Stimulated activated CD4-positive, alpha-beta T cell treated with anti-CD3 and anti-CD28 coated beads, Interleukin-2, amount 100 ng/mL, for 4 hours (primary cell): Measurements from ENCODE around the gene TRPC5OS.

Source experiments
- DNase-seq: peaks from one replicate; pipeline ENCODE4 v3.0.0-alpha.2; 2020; ENCODE audit warnings: low read depth

The TRPC5OS gene

GRCh38 chrX:111896148-111896547, 20.2 kb downstream of the TRPC5OS start:
- no peak for DNase-seq

- DNase-seq: no peak
These were observed 38.6 kb downstream of the TRPC5OS start for GRCh38 chrX:111914398-111915090.

GRCh38 chrX:111917591-111917990, 41.6 kb downstream of the TRPC5OS start:
- DNase-seq: no peak

DNA sequence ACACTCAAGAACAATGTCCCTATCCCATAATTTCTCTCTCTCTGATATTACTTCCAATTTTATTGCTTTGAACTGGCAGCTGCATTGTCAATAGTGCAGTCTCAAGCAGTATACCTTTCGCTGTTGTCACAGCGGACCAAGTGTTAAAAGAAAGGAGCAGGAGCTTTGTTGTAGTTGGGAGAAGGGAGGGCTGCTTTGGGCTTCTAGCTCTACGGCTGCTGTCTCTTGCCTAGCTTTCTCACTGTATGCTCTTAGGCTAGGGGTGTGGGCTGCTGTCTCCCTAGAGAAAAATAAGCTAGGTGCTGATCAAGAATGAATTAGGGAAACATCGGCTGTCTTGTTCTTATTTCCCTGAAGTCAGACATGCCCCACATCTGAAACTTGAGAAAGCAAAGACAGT, 52.5 kb downstream of the TRPC5OS start:
- no peak for DNase-seq
